Sigmoid colon (tissue), 7 donors: ENCODE data around the gene ATP5PO. TPM values are rescaled to one million over a fixed set of nuclear protein-coding genes. Genes with fewer than 3 reads are reported as not detected.
"Not testable (repeated sequence)": the region's sequence is repeated elsewhere in the genome, so short reads cannot be mapped to it uniquely, and the experiment has no call there.

ENCODE experiments used
- DNase-seq: peaks from one replicate; pipeline ENCODE4 v3.0.0-alpha.2; 2019
- H3K27ac ChIP-seq, 4 donors: fragments of 200-600 bp; sonication (generic); one replicate each; pipeline ENCODE4 v1.5.1; 2016 to 2019; ENCODE audit warnings: mild to moderate bottlenecking in 1 of 4
- H3K27me3 ChIP-seq, 3 donors: fragments of 200-600 bp; sonication (generic); one replicate each; pipeline ENCODE4 v1.5.1; 2019; ENCODE audit warnings: mild to moderate bottlenecking in 1 of 3
- H3K36me3 ChIP-seq, 4 donors: fragments of 200-600 bp; sonication (generic); one replicate each; pipeline ENCODE4 v1.5.1; 2016 to 2019
- H3K4me1 ChIP-seq, 4 donors: fragments of 200-600 bp; sonication (generic); one replicate each; pipeline ENCODE4 v1.5.1; 2017 to 2019
- H3K4me3 ChIP-seq, 4 donors: fragments of 200-600 bp; sonication (generic); one replicate each; pipeline ENCODE4 v1.5.1; 2017 to 2019; ENCODE audit warnings: mild to moderate bottlenecking in 2 of 4, moderate library complexity in 1 of 4
- H3K9me3 ChIP-seq, 4 donors: fragments of 200-600 bp in 3 of 4; sonication (generic) in 3 of 4; one replicate each; pipeline versions ENCODE4 v1.5.1 to v1.6.1; 2013 to 2019
- EP300 ChIP-seq, 4 donors: sonication (generic); formaldehyde crosslinking; IDR thresholded peaks; one replicate each; pipeline ENCODE4 v1.6.1; 2017; ENCODE audit warnings: antibody characterized with exemption in 4 of 4
- POLR2A ChIP-seq, 2 donors: fragments of 450-650 bp; IDR thresholded peaks; one replicate each; pipeline ENCODE4 v1.6.1; 2016; ENCODE audit warnings: antibody characterized with exemption in 2 of 2, mild to moderate bottlenecking in 2 of 2, moderate library complexity in 2 of 2
- POLR2AphosphoS5 ChIP-seq, 4 donors: sonication (generic); formaldehyde crosslinking; IDR thresholded peaks; one replicate each; pipeline ENCODE4 v1.6.1; 2017; ENCODE audit warnings: antibody characterized with exemption in 4 of 4
- WGBS, 2 donors: extraction: QIAGEN DNeasy Blood & Tissue Kit; methylation state at CpG; one replicate each; pipeline ENCODE4 v1.1.7; 2013; 5-methylcytosine and 5-hydroxymethylcytosine counted together
- intact Hi-C: fragments of 100-400 bp; cut with DNase I; formaldehyde crosslinking; loops from one replicate; pipeline ENCODE4 v1.15.1; 2023
- polyA plus RNA-seq, 3 donors: library from polyadenylated mRNA; stranded (reverse); fragments of 200-250 nt; gene quantifications; one replicate each; pipeline ENCODE4 v1.2.3, GENCODE V29; 2013
- total RNA-seq, 4 donors: library from RNA; depleted of rRNA; stranded (reverse); fragments of >200 nt; gene quantifications; one replicate each; pipeline ENCODE4 v1.1.0, GENCODE V29; 2016
- TF ChIP-seq, protein P1 (sequence below), 4 experiments: fragments of 450-650 bp in 3 of 4; fragments of 200-600 bp in 1 of 4; IDR thresholded peaks; one replicate each; pipeline ENCODE4 v1.5.1; 2016 to 2019; ENCODE audit warnings: antibody characterized with exemption in 4 of 4, mild to moderate bottlenecking in 3 of 4, moderate library complexity in 2 of 4
- donor health status: healthy with polysubstance abuse.
- donor health status: Bipolar disorder and iron deficiency.
- donor health status: healthy.

Gene ATP5PO
- total and polyA plus RNA-seq, 7 donors = 277 to 742 (median 414) TPM

DNA sequence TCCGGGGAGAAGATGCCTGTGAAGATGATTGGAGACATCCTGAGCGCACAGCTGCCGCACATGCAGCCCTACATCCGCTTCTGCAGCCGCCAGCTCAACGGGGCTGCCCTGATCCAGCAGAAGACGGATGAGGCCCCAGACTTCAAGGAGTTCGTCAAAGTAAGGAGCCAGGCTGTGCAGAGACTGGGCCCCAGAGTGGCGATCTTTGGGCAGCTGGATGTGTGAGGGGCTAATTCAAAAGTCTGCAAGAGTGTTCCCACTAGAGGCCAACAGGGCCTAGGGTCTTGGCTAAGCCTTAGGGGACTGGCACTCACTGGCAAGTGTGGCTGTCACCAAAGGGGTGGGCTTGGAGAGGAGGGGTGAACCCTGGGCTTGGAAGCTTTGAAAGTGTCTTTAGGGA, 50.4 kb downstream of the ATP5PO start:
- Histone ChIP-seq H3K27me3 (no peaks in the 10 kb centered on the region), H3K36me3 (no peaks in the 10 kb centered on the region), H3K4me1 (peaks cover 0 to 4% (median 0%) of the 10 kb centered on the region in 4 donors), H3K27ac (no peak overlapping the region), H3K9me3 (no peaks in the 10 kb centered on the region), H3K4me3 (no peak overlapping the region)
- intact Hi-C loops = no loop called here
- TF ChIP-seq POLR2A (IDR thresholded peaks at IDR 0.05) (no peak), EP300 (IDR thresholded peaks at IDR 0.05) (no peak), POLR2AphosphoS5 (IDR thresholded peaks at IDR 0.05) (no peak)
- TF ChIP-seq, protein P1, sequence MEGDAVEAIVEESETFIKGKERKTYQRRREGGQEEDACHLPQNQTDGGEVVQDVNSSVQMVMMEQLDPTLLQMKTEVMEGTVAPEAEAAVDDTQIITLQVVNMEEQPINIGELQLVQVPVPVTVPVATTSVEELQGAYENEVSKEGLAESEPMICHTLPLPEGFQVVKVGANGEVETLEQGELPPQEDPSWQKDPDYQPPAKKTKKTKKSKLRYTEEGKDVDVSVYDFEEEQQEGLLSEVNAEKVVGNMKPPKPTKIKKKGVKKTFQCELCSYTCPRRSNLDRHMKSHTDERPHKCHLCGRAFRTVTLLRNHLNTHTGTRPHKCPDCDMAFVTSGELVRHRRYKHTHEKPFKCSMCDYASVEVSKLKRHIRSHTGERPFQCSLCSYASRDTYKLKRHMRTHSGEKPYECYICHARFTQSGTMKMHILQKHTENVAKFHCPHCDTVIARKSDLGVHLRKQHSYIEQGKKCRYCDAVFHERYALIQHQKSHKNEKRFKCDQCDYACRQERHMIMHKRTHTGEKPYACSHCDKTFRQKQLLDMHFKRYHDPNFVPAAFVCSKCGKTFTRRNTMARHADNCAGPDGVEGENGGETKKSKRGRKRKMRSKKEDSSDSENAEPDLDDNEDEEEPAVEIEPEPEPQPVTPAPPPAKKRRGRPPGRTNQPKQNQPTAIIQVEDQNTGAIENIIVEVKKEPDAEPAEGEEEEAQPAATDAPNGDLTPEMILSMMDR (IDR thresholded peaks at IDR 0.05) = no peak
- DNase-seq = no peak
- 94 to 96% methylated on average over 9 of the region's 9 CpGs for WGBS, 2 donors

- no peak for DNase-seq
- Histone ChIP-seq H3K27ac (no peak overlapping the region), H3K4me3 (no peak overlapping the region), H3K9me3 (no peaks in the 10 kb centered on the region), H3K4me1 (peaks cover 0 to 4% (median 0%) of the 10 kb centered on the region in 4 donors), H3K27me3 (no peaks in the 10 kb centered on the region), H3K36me3 (no peaks in the 10 kb centered on the region)
- 69 to 92% methylated on average over 1 of the region's 1 CpG for WGBS, 2 donors
- TF ChIP-seq POLR2AphosphoS5 (IDR thresholded peaks at IDR 0.05) (no peak), EP300 (IDR thresholded peaks at IDR 0.05) (no peak), POLR2A (IDR thresholded peaks at IDR 0.05) (no peak)
- TF ChIP-seq, protein P1 (IDR thresholded peaks at IDR 0.05) = no peak
- intact Hi-C loops = no loop called here
Observed at GRCh38 chr21:33864150-33864549, 51.5 kb downstream of the ATP5PO start.

DNA sequence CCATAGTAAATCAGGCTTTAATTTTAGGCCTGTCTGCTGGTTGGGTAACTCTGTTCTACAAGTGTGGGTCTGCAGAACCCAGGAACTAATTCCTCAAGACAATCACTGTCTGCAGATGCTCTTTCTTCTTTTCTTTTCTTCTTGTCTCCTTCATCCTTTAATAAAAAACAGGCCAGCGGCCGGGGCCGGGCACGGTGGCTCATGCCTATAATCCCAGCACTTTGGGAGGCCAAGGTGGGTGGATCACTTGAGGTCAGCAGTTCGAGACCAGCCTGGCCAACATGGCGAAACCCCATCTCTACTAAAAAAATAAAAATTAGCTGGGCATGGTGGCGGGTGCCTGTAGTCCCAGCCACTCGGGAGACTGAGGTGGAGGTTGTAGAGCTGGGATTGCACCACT, 52.4 kb downstream of the ATP5PO start:
- H3K9me3 ChIP-seq, H3K4me3 ChIP-seq, H3K27ac ChIP-seq, DNase-seq, H3K36me3 ChIP-seq, H3K27me3 ChIP-seq, intact Hi-C loops, H3K4me1 ChIP-seq: not testable (repeated sequence)
- 93 to 96% methylated on average over 8 of the region's 8 CpGs for WGBS, 2 donors

DNA sequence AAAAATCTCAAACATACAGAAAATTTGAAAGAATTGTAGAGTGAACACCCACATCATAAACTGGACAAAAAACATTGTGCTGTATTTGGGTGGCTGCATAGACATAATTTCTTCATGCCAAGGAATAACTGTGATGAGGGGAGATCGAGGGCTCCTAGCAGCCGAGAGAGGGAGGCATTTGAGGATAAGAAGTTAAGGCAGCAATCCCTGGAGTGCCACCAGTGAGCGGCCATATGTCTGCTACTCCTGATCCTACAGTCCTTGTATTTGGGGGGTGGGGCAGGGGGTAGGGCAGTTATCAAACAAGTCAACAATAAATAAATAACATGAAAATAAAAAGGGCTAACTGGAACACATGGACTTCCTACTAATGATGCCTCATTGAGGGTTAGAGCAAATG, 54.5 kb downstream of the ATP5PO start:
- TF ChIP-seq POLR2A (IDR thresholded peaks at IDR 0.05) = no peak
- TF ChIP-seq, protein P1 (IDR thresholded peaks at IDR 0.05) = no peak
- TF ChIP-seq EP300 (IDR thresholded peaks at IDR 0.05) = no peak
- TF ChIP-seq POLR2AphosphoS5 (IDR thresholded peaks at IDR 0.05) = no peak
- 89 to 96% methylated on average over 3 of the region's 3 CpGs for WGBS, 2 donors
- DNase-seq = no peak
- Histone ChIP-seq H3K27ac (no peak overlapping the region), H3K9me3 (no peaks in the 10 kb centered on the region), H3K27me3 (no peaks in the 10 kb centered on the region), H3K36me3 (no peaks in the 10 kb centered on the region), H3K4me3 (no peak overlapping the region), H3K4me1 (no peaks in the 10 kb centered on the region)
- intact Hi-C loops = no loop called here

GRCh38 chr21:33860332-33860879, 55.2 kb downstream of the ATP5PO start:
- H3K4me3 ChIP-seq = no peak overlapping the region
- 88 to 95% methylated on average over 8 of the region's 8 CpGs for WGBS, 2 donors
- DNase-seq = no peak
- TF ChIP-seq POLR2A (IDR thresholded peaks at IDR 0.05) (no peak), EP300 (IDR thresholded peaks at IDR 0.05) (no peak), POLR2AphosphoS5 (IDR thresholded peaks at IDR 0.05) (no peak)
- TF ChIP-seq, protein P1 (IDR thresholded peaks at IDR 0.05) = no peak
- H3K36me3 ChIP-seq = no peaks in the 10 kb centered on the region
- H3K9me3 ChIP-seq = no peaks in the 10 kb centered on the region
- no peaks in the 10 kb centered on the region for H3K27me3 ChIP-seq
- H3K4me1 ChIP-seq = no peaks in the 10 kb centered on the region
- intact Hi-C loops = no loop called here
- no peak overlapping the region for H3K27ac ChIP-seq
